Left renal cortex interstitium (tissue), 4 donors: ENCODE results near the gene CALML6. TPM values are rescaled to one million over a fixed set of nuclear protein-coding genes. Genes with fewer than 3 reads are reported as not detected.
"Not testable (repeated sequence)": the region's sequence is repeated elsewhere in the genome, so short reads cannot be mapped to it uniquely, and the experiment has no call there.

Experiments
- DNase-seq, 4 donors: peaks; one replicate each; pipeline ENCODE4 v3.0.0-alpha.2; 2013; ENCODE audit warnings: low read depth in 4 of 4, low spot score in 2 of 4, missing footprints in 1 of 4
- polyA plus RNA-seq, 4 donors: library from polyadenylated mRNA; unstranded; fragments of 120-200 nt; gene quantifications; one replicate each; pipeline ENCODE4 v1.2.1, GENCODE V29; 2013; ENCODE audit not compliant: insufficient read length in 4 of 4

The CALML6 gene
- polyA plus RNA-seq, 4 donors = 0.27 to 1.4 (median 0.70) TPM

DNA sequence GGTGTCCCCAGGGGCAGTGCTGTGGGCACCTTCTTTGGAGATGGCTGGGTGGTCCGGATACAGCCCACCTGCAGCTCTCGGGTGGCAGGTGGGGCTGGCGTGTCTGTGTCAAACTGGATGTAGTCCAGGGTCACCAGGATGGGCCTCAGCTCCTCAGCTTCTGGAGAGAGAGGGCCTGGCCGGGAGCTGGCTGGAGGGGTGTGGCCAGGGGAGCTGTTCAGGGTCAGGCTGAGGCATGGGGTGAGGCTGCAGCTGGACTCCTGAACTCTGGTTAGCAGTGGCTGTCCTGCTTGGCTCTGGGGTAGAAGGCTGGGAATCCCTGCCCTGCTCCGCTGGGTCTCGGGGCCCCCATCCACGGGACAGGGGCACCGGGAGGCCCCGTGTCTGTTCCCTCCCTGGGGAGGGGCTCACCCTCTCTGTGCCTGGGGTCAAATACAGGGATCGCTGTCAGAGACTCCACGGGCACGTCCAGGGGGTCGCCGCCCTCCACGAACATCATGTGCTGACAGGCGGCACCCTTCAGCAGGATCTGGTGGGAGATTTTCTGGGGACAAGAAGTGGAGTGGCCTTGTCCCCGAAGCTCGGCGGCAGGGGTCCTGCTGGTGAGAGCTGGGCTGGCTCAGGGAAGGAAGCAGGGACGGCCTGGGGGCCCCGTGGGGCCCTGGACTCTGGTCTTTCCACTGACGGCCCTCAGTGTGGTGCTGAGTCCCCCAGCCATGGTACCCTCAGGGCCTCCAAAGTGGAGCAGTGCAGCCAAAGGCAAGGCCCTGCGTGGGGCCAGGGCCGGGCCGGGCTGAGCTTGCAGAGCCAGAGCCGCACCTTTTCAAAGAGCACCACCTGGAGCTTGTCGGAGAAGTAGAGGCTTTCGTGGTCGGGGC lies 8.1 kb downstream of the CALML6 start:
- DNase-seq = no peak

DNA sequence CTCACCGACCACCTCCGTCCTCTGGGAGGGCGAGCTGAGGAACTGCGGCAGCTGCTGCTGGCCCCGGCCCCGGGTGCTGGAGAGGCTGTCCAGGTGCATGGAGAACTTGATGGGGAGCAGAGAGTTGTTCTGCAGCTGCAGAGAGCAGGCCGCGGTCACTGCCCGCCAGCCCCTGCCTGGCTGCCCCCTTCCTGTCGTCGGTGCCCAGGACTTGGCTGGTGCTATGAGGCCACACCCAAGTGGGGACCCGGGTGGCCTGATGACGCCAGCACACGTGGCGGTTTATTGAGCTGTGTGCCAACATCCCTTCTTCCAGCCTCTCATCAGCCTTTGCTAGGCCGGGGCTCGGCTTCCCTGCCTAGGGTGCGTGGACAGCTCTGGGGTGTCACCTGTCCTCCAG lies 9.3 kb downstream of the CALML6 start:
- DNase-seq = no peak

DNA sequence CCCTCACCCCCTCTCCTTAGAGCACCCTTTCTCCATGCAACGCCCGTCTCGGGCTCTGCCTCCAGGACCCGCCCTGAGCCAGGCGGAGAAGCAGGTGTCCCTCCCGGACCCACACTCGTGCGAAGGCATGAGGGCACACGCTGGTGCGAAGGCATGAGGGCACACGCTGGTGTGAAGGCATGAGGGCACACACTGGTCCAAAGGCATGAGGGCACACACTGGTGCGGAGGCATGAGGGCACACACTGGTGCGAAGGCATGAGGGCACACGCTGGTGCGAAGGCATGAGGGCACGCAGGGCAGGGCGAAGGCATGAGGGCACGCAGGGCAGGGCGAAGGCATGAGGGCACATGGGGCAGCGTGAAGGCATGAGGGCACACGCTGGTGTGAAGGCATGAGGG lies 9.8 kb downstream of the CALML6 start:
- DNase-seq = no peak

DNA sequence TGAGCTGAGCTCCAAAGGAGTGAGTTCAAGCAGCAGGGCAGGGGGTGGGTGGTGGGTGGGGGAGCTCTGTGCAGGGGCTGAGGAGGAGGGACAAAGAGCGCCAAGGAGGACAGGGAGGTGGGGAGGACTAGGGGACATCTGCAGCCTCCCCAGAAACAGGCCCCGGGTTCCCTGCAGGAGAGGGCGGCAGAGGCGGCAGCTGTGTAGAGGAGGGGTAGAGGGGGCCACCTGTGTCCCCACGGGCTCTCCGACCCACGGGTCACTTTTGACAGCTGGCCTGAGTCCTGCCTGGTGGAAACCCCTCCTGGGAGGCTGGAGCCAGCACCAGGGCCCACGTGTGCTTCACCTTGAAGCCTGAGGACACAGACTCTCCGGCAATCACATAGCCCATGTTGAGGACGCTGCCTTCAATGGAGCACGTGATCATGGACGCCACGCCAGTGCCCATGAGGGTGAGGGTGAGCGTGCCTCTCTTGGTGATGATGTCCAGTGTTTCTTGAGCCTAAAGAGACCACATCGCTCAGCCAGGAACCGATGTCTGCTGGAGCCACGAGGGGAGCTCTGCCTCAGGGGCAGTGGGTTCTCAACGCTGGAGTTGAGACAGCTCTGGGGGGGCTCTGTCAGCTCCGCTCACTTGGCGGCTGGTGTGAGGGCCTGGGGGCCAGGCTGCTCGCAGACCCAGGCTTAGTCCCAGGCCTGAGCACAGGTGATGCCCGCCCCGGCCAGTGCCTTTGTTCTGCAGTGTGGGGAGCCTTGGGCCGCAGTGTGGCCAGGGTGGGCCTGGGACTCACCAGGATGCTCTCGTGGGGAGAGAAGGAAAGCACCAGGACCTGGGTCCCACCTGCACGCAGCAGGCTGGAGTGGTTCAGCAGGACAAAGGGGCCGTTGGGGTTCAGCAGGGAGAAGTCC lies 10.6 kb downstream of the CALML6 start:
- no peak for DNase-seq

DNA sequence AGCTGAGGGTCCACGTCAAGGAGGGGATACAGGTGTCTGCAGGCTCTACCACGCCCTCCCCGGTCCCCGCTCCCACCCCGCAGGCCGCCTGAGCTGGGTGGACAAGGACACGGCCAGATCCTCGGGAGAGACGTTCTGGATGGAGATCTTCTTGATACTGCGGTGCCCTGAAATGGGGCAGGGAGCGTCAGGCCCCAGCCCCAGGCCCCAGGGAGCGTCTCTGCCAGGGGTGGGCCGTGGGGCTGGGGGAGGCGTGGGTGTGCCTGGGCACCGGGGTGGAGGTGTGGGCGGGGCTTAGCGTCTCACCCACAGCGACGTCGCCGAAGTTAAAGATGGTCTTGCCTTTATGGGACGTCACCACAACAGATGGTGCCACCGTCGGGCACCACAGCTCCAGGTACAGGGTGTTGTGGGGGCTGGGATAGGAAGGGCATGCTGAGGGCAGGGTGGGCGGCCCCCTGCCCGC lies 11.3 kb downstream of the CALML6 start:
- no peak for DNase-seq

DNA sequence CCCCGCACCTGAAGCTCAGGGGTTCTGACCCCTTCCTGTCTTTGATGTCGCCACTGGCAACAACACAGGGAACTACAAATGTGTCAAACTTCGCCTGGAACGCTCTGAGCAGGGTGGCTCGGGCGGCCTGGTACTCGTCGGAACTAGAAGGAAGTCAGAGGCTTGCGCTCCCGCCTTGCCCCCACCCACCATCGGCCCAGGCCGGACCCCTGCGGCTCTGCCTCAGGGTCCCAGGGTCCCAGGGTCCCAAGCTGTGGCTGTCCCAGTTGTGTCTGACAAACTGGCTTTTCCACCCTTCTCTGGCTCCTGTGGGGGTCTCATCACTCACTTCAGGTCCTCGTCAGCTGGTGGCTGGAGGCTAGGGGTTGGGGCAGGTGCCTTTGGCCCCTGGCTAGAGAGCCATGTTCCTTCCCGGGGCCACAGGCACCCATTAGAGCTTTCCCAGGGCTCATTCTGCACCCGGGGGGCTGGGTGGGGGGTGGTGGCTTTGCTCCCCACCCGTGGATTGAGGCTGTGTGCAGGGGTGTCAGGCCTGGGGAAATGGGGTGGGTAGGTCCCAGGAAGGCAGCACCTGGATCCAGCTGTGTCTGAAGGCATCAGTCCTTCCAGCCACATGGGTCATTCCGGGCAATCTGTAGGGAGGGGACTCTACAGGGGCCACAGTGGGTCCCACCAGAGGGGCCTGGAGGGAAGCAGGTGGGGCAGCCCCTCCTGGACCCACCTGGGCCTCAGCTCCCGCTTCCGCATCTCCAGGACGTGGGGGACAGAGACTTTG lies 12.0 kb downstream of the CALML6 start:
- no peak for DNase-seq

DNA sequence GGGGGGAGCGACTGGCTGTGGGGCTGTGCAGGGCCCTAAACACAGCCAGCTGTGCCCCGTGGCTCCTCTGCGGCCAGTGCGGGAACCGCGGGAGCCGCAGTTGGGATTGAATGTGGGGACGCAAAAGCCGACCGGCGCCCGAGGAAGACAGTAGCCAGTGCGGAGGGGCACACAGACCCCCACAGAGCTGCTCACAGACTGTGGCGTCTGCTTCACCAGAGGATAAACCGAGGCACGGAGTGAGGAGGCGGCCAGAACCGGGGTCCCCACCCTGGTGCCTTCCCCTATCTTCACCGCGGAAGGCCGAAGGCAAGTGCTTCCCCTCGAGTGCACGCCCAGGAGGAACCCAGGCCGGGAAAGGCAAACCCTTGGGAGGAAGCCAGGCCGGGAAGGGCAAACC lies 12.7 kb downstream of the CALML6 start:
- DNase-seq = no peak

DNA sequence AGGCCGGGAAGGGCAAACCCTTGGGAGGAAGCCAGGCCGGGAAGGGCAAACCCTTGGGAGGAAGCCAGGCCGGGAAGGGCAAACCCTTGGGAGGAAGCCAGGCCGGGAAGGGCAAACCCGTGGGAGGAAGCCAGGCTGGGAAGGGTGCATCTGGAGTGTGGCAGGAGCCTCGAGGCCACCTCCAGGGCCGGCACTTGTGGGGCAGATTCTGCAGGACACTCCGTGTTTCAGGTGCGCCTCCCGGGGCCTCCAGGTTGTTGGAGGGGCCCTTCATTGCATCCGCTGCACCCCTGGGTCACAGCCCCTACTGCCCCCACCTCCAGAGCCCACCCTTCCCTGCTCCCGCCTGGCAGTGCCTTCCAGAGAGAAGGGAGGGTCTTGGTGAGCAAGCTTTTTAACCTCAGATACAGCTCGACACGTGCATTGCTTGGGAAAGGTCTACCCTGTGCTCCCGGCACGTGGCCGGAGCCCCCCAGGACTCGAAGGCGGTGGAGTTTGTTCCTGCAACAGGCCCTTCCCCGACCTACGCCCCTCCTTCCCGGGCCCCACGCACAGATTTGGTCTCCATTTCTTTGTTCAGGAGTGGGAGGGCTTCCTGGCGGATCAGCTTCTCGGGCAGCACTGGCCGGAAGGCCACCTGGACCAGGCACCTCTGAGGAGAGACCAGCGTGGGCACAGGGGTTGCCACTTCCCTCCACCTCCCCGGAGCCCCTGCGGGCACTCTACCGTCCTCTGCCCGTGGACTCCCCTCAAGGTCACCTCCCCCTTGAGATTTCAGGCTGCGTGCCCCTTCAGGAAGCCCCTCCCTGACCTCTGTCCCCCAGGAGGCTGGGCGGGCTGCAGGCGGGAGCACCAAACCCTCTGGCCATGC lies 13.4 kb downstream of the CALML6 start:
- no peak for DNase-seq

DNA sequence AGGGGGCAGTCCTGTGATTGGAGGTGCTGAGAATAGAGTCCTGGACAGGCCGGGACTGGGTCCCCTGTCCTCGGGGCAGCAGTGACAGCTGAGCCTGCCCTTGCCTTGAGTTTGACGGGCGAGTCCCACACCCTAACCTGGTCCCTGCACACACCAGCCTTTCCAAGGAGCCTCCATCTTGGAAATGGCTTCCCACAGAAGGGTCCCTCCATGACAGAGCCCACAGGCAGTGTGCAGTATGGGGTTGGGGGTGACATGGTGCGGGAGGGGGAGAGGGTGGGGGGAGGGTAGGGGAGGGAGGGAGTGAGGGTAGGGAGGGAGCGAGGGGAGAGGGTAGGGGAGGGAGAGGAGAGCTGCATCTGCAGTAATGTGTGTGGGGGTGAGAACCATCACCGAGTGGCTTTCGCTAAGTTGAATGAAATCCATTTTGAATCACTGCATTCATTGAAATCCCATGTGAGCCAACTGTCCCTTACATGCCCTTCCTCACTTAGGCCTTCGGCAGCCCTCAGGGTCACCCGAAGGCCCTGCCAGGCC lies 14.1 kb downstream of the CALML6 start:
- DNase-seq = no peak

DNA sequence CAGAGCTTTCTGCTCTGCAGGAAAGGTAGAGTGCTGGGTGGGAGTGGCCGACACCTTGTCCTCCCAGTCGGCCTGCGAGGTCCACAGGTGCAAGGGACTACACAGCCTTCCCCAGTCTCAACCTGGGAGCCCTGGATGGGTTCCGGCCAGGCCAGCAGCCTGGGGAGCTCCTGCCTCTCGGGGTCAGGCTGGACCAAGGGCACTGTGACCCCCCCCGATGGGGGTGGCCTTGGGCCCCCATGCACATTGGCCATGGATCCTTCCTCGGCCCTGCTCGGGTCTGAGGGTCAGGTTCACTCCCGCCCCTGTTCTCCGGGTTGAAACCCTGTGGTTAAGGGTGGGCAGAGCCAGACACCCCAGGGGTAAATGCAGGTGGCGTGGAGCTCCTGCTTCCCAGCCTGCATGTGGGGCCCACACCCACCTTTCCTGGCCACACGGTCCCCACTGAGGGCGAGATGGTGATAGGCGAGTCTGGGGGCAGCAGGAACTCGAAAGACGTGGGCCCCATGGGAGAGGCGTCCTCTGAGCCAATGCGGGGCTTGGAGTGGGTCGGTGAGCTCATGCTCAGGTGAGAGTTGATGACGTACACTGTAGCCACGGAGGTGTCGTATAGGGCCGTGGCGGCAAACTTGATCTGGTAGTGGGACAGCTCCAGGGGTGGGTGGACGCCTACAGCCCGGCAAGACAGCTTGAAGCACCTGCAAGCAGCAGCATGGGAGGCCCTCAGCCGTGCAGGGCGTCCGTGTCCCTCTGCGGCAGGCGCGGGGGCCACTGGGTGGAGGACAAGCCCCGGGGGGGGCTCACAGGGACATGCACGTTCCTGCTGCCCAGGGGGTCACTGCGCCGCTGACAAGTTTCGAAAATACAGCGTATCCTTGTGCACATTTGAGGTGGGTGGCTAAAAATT lies 14.8 kb downstream of the CALML6 start:
- DNase-seq = no peak

DNA sequence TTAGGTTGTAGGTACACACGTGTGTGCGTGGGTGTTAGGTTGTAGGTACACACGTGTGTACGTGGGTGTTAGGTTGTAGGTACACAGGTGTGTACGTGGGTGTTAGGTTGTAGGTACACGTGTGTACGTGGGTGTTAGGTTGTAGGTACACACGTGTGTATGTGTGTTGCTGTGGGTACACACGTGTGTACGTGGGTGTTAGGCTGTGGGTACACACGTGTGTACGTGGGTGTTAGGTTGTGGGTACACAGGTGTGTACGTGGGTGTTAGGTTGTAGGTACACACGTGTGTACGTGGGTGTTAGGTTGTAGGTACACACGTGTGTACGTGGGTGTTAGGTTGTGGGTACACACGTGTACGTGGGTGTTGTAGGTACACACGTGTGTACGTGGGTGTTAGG lies 19.8 kb downstream of the CALML6 start:
- not testable (repeated sequence) for DNase-seq

DNA sequence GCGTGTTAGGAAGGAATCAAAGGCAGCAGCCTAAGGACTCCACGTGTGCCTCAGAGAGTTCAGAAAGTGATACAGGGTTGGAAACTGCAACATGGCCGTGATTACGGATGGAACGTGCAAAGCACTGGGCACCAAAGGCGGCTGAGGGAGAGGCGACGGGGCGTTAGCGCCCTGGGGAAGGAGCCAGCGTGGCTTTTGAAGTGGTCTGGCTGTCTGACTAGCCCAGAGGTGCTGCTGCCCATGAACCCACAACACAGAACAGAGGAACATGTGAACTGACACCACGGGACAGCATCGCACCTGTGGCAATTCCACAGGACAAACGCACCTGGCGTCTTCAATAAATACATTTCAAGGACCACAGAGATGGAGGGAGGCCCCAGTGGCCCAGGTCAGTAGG lies 22.0 kb downstream of the CALML6 start:
- no peak for DNase-seq

DNA sequence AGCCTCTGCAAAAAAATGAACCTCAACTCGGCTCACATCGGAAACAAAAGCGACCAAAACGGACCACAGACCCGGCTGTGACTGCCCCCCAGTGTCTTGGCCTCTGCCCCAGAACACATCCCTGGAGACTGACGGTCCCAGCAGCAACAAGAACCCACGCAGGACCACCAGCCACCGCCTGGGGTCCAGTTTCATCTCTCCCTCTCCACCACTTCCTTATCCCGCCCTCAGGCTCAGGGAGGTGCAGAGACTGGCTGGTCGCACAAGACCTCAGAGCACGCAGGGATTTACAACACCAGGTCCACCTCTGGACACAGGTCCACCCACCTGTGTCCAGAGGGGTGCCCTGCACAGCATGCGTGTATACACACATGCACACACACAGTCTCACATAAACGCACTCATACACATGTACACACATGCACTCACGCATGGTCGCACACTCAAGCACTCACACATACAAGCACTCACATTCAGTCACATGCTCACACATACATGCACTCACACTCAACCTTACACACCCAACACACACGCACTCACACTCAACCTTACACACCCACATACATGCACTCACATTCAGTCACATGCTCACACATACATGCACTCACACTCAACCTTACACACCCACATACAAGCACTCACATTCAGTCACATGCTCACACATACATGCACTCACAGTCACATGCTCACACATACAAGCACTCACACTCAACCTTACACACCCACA lies 22.7 kb downstream of the CALML6 start:
- DNase-seq = no peak

DNA sequence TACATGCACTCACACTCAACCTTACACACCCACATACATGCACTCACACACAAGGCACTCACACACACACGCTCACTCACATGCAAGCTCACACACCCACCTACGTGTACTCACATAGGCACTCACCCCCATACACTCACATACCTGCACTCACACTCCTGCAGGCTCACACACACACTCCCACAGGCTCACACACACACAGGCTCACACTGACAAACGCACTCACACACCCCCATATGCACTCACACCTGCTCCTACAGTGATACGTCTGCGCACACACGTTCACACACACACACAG lies 23.2 kb downstream of the CALML6 start:
- no peak for DNase-seq

DNA sequence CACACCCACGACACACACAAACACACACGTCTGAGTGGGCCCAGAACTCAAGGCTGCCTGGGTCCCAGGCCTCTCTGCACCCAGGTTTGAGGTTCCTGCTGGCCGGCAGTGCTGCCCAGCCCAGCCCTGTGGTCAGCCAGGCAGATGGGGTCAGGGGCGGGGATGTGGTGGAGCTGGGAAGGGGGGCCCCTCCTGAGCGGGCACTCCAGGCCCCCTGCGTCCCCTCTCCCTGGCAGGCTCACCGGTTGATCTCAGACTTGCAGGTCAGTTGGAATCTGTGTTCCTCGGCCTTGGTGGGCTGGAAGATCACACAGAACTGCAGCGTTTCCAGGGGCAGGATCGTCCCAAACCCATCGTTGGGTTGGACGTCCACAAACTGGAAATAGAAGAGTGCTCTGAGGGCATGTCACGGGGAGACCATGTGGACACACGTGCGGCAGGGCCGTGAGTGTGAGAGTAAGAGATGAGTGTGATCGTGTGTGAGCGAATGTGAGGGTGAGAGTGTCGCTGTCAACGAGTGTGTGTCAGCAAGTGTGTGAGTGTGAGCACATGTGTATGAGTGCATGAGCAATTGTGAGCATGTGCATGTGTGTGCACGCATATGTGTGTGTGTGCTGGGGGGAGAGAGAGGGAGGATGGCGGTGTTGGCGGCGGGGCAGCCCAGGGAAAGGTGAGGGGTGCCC lies 23.7 kb downstream of the CALML6 start:
- DNase-seq = no peak

DNA sequence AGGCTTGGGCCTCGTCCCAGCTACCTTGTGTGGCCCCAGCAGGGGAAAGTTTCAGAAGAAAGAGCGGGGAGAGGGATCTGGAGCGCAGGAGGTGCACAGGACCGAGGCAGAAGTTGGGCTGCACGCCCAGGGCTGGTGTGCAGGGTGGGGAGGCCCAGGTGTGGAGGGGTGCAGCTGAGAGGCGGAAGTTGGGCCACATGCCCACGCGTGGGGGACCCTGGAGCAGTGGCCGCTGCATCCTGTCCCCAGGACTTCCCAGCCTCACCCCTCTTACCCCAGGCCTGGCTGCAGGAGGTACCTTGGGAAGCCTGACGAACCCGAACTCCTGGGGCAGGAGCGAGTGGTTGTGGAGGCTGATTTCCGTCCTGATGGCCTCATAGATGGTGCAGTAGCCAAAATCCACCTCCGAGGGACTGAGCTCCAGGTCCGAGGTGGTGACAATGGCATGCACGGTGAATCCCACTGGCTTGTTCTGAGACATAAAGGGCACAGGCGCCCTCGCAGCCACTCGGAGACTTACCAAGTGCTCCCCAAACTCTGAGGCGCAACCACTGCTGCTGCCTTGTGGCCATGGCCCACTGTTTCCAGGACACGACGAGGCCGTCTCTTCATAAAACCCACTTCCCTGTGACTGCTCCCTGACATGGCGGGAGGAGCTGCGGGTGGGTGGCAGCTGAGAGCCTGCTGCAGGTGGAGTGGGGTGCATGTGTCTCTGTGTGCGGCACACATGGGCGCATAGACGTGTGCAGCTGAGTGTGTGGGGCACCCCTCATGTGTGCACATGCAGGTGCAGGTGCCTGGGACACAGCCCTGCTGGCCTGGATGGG lies 24.4 kb downstream of the CALML6 start:
- DNase-seq = no peak

DNA sequence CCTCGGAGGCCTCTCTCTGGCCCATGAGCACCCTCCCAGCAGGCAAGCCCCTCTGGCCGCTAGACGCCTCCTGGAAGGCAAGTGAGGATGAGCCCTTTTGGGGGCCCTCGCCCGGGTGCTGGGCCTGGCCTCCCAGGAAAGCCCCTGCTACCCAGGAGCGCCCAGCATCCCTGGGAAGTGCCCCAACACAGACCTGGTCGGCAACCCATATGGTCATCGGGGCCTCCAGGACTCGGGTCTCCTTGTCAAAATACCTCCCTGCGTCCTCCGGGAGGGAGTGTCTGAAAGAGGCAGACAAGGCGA lies 25.0 kb downstream of the CALML6 start:
- DNase-seq = no peak
